Panc1 (cell line): ENCODE results near the gene SNX22.

Experiments
- CTCF ChIP-seq: fragments of 450-650 bp; IDR thresholded peaks from 2 replicates; pipeline ENCODE4 v1.5.1; 2017; ENCODE audit warnings: mild to moderate bottlenecking
- POLR2AphosphoS5 ChIP-seq: IDR thresholded peaks from 2 replicates; pipeline ENCODE4 v1.6.1; 2012; ENCODE audit warnings: mild to moderate bottlenecking, low read depth, low read length, moderate library complexity
- REST ChIP-seq, 2 experiments: IDR thresholded peaks; 2 replicates each; pipeline ENCODE4 v1.6.1; 2011 to 2012; ENCODE audit warnings: low read depth in 2 of 2, control low read depth in 1 of 2, low read length in 1 of 2, mild to moderate bottlenecking in 1 of 2, moderate library complexity in 1 of 2; ENCODE audit not compliant: insufficient read depth in 1 of 2
- SIN3A ChIP-seq: IDR thresholded peaks from 2 replicates; pipeline ENCODE4 v1.6.1; 2012; ENCODE audit warnings: low read depth, mild to moderate bottlenecking, low read length, moderate library complexity, borderline replicate concordance; ENCODE audit not compliant: insufficient read depth
- TCF7L2 ChIP-seq: IDR thresholded peaks from 2 replicates; pipeline ENCODE4 v1.6.1; 2011; ENCODE audit warnings: mild to moderate bottlenecking, low read depth, low read length, inconsistent platforms

GRCh38 chr15:64163659-64164362 lies 12.3 kb downstream of the SNX22 start:
- TF ChIP-seq REST (IDR thresholded peaks at IDR 0.05; ENCODE audit: insufficient read depth in 1 of 2, low read depth in 2 of 2, low read length in 1 of 2): no peak
- TF ChIP-seq POLR2AphosphoS5: no peak
- no peak for TF ChIP-seq CTCF
- no peak for TF ChIP-seq SIN3A
- no peak for TF ChIP-seq TCF7L2
